Measurements from ENCODE around the gene UGP2. TPM values are rescaled to one million over a fixed set of nuclear protein-coding genes. Genes with fewer than 3 reads are reported as not detected.

Gene UGP2
- total RNA-seq, 2 donors from 2014 or later, result 57.3 to 68.6 TPM

DNA sequence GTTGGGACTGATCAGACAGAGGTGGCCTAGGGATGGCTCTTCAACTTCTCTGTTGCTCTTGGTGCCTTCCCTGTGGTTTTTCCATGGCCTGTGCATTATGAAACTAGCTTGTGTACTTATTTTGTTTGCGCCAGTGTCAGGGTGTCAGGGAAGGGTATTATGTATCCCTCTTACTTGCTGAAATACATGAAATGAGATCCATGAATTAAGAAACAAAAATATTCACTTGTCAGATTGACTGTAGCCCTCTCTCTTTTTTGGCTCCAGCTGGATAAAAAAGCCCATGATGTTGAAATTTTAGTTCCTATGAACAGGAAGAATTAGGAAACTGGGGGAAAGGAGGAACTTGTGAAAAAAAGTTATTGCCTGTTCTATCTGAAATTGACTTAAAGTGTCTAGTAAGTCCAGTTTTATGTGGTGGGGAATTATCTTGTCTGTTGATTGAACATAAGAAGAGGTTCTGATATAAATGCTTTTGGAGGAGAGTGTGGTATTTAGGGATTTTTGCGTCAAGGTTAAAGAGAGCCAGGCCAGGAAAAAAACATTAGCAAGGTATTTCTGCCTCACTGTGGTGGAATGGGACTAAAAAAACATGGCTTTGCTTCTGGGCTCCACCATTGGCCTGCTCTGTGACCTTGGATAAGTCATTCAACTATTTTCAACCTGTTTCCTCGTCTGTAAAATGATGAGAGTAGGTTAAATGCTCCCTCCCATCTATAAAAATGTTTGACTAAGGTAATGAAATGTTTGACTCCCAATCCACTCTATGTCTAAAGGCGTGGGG lies 12.0 kb downstream of the UGP2 start:
- no peak for TF ChIP-seq CTCF (IDR thresholded peaks at IDR 0.05)
- no peak for TF ChIP-seq POLR2AphosphoS5 (IDR thresholded peaks at IDR 0.05)
- TF ChIP-seq POLR2A (IDR thresholded peaks at IDR 0.05), result no peak
- no peak for DNase-seq (ENCODE audit: low spot score)
- Histone ChIP-seq H3K36me3 (no peaks in the 10 kb centered on the region), H3K4me1 (replicated peaks) (no peaks in the 10 kb centered on the region), H3K27me3 (replicated peaks; ENCODE audit: insufficient read depth) (no peaks in the 10 kb centered on the region), H3K9me3 (no peaks in the 10 kb centered on the region), H3K4me3 (no peak overlapping the region), H3K27ac (no peak overlapping the region)
- 73% methylated on average over 4 of the region's 4 CpGs for WGBS
- intact Hi-C loops (cut with DNase I), result no loop called here

DNA sequence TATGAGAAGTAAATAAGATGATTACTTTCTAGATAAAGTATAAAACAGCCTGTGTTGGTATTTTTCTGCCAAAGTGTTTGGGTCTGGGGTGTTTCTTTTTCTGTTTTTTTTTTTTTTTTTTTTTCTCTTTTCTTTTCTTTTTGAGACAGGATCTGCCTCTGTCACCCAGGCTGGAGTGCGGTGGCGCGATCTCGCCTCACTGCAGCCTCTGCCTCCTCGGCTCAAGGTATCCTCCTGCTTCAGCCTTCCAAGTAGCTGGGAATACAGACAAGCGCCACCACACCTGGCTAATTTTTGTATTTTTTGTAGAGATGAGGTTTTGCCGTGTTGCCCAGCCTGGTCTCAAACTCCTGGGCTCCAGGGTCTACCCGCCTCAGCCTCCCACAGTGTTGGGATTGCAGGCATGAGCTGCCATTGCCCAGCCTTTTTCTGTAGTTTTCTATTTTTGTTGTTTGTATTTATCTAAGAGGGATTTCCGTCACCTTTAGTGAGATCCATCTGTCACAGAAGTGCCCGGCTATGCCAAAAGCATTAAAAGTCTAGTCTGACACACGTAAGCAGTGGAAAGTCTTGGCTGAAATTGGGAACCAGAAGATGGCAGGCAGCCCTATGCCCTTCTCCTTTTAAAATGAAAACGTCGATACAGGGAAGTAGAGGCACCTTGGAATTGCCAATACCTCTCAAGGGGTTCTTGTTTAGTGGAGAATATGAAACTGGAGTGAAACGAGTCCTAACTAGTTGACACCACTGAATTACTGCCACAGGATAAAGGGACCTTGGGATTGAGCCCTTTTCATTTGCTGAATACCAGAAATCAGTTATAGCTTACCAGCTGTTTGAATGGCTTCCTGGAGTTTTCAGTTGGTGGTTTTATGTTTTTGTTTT lies 14.0 kb downstream of the UGP2 start:
- no peaks in the 10 kb centered on the region for H3K27me3 ChIP-seq (replicated peaks; ENCODE audit: insufficient read depth)

GRCh38 chr2:63856303-63856603 lies 14.6 kb downstream of the UGP2 start:
- H3K27ac ChIP-seq, result no peak overlapping the region
- WGBS, result 67% methylated on average over 5 of the region's 5 CpGs
- no peaks in the 10 kb centered on the region for H3K27me3 ChIP-seq (replicated peaks; ENCODE audit: insufficient read depth)
- intact Hi-C loops (cut with DNase I), result no loop called here
- H3K4me3 ChIP-seq, result no peak overlapping the region
- DNase-seq (ENCODE audit: low spot score), result no peak
- H3K36me3 ChIP-seq, result no peaks in the 10 kb centered on the region
- H3K9me3 ChIP-seq, result no peaks in the 10 kb centered on the region
- TF ChIP-seq CTCF (IDR thresholded peaks at IDR 0.05) (no peak), POLR2A (IDR thresholded peaks at IDR 0.05) (no peak), POLR2AphosphoS5 (IDR thresholded peaks at IDR 0.05) (no peak)
- H3K4me1 ChIP-seq (replicated peaks), result no peaks in the 10 kb centered on the region

More for the DNA sequence above, 14.0 kb downstream of the UGP2 start:
- Histone ChIP-seq H3K9me3 (no peaks in the 10 kb centered on the region), H3K36me3 (no peaks in the 10 kb centered on the region), H3K4me1 (replicated peaks) (no peaks in the 10 kb centered on the region), H3K4me3 (no peak overlapping the region), H3K27ac (peak overlapping the region in 1 of 2 donors; percentile 9)
- intact Hi-C loops (cut with DNase I), result no loop called here
- WGBS, result 88% methylated on average over 14 of the region's 14 CpGs
- DNase-seq (ENCODE audit: low spot score), result no peak
- TF ChIP-seq POLR2A (IDR thresholded peaks at IDR 0.05) (no peak), POLR2AphosphoS5 (IDR thresholded peaks at IDR 0.05) (no peak), CTCF (IDR thresholded peaks at IDR 0.05) (no peak)

- Histone ChIP-seq H3K27me3 (replicated peaks; ENCODE audit: insufficient read depth) (no peaks in the 10 kb centered on the region), H3K36me3 (no peaks in the 10 kb centered on the region), H3K4me1 (replicated peaks) (peaks cover 2% of the 10 kb centered on the region), H3K9me3 (no peaks in the 10 kb centered on the region), H3K4me3 (no peak overlapping the region), H3K27ac (no peak overlapping the region)
- 98% methylated on average over 2 of the region's 2 CpGs for WGBS
- TF ChIP-seq POLR2AphosphoS5 (IDR thresholded peaks at IDR 0.05) (no peak), CTCF (IDR thresholded peaks at IDR 0.05) (no peak), POLR2A (IDR thresholded peaks at IDR 0.05) (no peak)
- no peak for DNase-seq (ENCODE audit: low spot score)
- intact Hi-C loops (cut with DNase I), result no loop called here
These were observed 16.6 kb downstream of the UGP2 start for GRCh38 chr2:63858291-63858690.
